B cell (primary cell): Measurements from ENCODE around the gene BSG. TPM values are rescaled to one million over a fixed set of nuclear protein-coding genes. Genes with fewer than 3 reads are reported as not detected.

Experiments
- ATAC-seq: fragments of 200-7000 bp; cut with Tn5 transposase; one replicate; pipeline ENCODE4 v1.10.0; 2021; ENCODE audit warnings: low read depth, mild to moderate bottlenecking, moderate number of reproducible peaks, moderate library complexity
- CTCF ChIA-PET: fragments of 350-600 bp; sonication (Branson Sonifier 250); formaldehyde crosslinking; loops from one replicate; lab custom pipeline; 2021; ENCODE audit warnings: antibody characterized with exemption, inconsistent platforms; lab: Charles Lee
- POLR2A ChIA-PET: fragments of 350-600 bp; sonication (Branson Sonifier 250); formaldehyde crosslinking; loops from one replicate; lab custom pipeline; 2021; ENCODE audit warnings: antibody characterized with exemption; lab: Charles Lee
- DNase-seq: peaks from one replicate; pipeline ENCODE4 v3.0.0; 2013
- H2AFZ ChIP-seq: 2 replicates; pipeline ENCODE4 v1.6.1; 2012; ENCODE audit warnings: mild to moderate bottlenecking, low read depth, low read length; ENCODE audit not compliant: insufficient read depth, poor library complexity, severe bottlenecking
- H3K27ac ChIP-seq, 2 donors: 1 replicate in 1 of 2; 2 replicates in 1 of 2; pipeline ENCODE4 v1.5.1; 2012 to 2013; ENCODE audit warnings: low read length in 2 of 2, mild to moderate bottlenecking in 2 of 2, moderate library complexity in 1 of 2
- H3K27me3 ChIP-seq, 4 experiments: fragments of 200-600 bp in 1 of 4; sonication (generic) in 1 of 4; replicated peaks in 1 of 4; 1 replicate in 2 of 4; 2 replicates in 2 of 4; pipeline versions ENCODE4 v1.6.1 to v1.7.0; 2013 to 2016; ENCODE audit warnings: low read length in 3 of 4, mild to moderate bottlenecking in 2 of 4, mixed read lengths in 1 of 4, moderate library complexity in 1 of 4; ENCODE audit not compliant: insufficient read depth in 4 of 4, control insufficient read depth in 3 of 4; ENCODE audit errors: control extremely low read depth in 1 of 4
- H3K36me3 ChIP-seq, 2 experiments: replicated peaks in 1 of 2; 1 replicate in 1 of 2; 2 replicates in 1 of 2; pipeline versions ENCODE4 v1.6.1 to v1.7.1; 2013; ENCODE audit warnings: low read length in 1 of 2; ENCODE audit not compliant: insufficient read depth in 2 of 2, control insufficient read depth in 1 of 2; ENCODE audit errors: control extremely low read depth in 1 of 2, extremely low read depth in 1 of 2
- H3K4me1 ChIP-seq, 2 donors: fragments of 200-600 bp in 1 of 2; sonication (generic) in 1 of 2; 1 replicate in 1 of 2; 2 replicates in 1 of 2; pipeline versions ENCODE4 v1.5.1 to v1.6.1; 2013 to 2017; ENCODE audit warnings: low read length in 2 of 2; ENCODE audit not compliant: control insufficient read depth in 2 of 2, insufficient read depth in 2 of 2
- H3K4me2 ChIP-seq: replicated peaks from 2 replicates; pipeline ENCODE3; 2012; ENCODE audit warnings: mild to moderate bottlenecking, low read depth, low read length; ENCODE audit not compliant: poor library complexity, severe bottlenecking
- H3K4me3 ChIP-seq, 5 experiments: fragments of 200-600 bp in 1 of 5; sonication (generic) in 1 of 5; 1 replicate in 3 of 5; 2 replicates in 2 of 5; pipeline versions ENCODE4 v1.5.1 to v1.7.0; 2011 to 2016; ENCODE audit warnings: low read length in 4 of 5, mild to moderate bottlenecking in 4 of 5, low read depth in 2 of 5, control low read depth in 1 of 5, moderate library complexity in 1 of 5; ENCODE audit not compliant: insufficient read depth in 1 of 5; ENCODE audit errors: control extremely low read depth in 1 of 5, extremely low read depth in 1 of 5
- H3K79me2 ChIP-seq: fragments of 200-600 bp; sonication (generic); one replicate; pipeline ENCODE4 v1.6.0; 2016; ENCODE audit warnings: low read length; ENCODE audit not compliant: control insufficient read depth, insufficient read depth
- H3K9ac ChIP-seq: fragments of 200-600 bp; sonication (generic); 2 replicates; pipeline ENCODE4 v1.6.1; 2017; ENCODE audit warnings: mild to moderate bottlenecking, low read length, moderate library complexity
- H3K9me3 ChIP-seq, 3 donors: one replicate each; pipeline versions ENCODE4 v1.6.1 to v1.7.1; 2013; ENCODE audit warnings: low read length in 2 of 3; ENCODE audit not compliant: control insufficient read depth in 2 of 3, insufficient read depth in 1 of 3; ENCODE audit errors: control extremely low read depth in 1 of 3
- H4K20me1 ChIP-seq: 2 replicates; pipeline ENCODE4 v1.6.0; 2012; ENCODE audit warnings: mild to moderate bottlenecking, low read length; ENCODE audit not compliant: insufficient read depth, control insufficient read depth, poor library complexity, severe bottlenecking
- H3K27ac Mint-ChIP-seq: one replicate; pipeline ENCODE4 v1.8.0; 2021; ENCODE audit warnings: mixed read lengths
- H3K27me3 Mint-ChIP-seq: one replicate; pipeline ENCODE4 v1.8.0; 2021; ENCODE audit warnings: mixed read lengths
- H3K4me1 Mint-ChIP-seq: one replicate; pipeline ENCODE4 v1.8.0; 2021; ENCODE audit warnings: mixed read lengths
- H3K4me3 Mint-ChIP-seq: one replicate; pipeline ENCODE4 v1.8.0; 2021; ENCODE audit warnings: mixed read lengths
- H3K9me3 Mint-ChIP-seq: one replicate; pipeline ENCODE4 v1.8.0; 2022; ENCODE audit warnings: mixed read lengths; ENCODE audit not compliant: insufficient read depth
- CTCF ChIP-seq: fragments of 200-600 bp; IDR thresholded peaks from one replicate; pipeline ENCODE4 v1.8.0; 2022; ENCODE audit warnings: antibody characterized with exemption, mild to moderate bottlenecking
- EZH2 ChIP-seq: IDR thresholded peaks from 2 replicates; pipeline ENCODE4 v1.6.1; 2012; ENCODE audit warnings: borderline replicate concordance, low read depth, mild to moderate bottlenecking, moderate library complexity, low read length; ENCODE audit not compliant: insufficient read depth, poor library complexity, severe bottlenecking
- WGBS: methylation state at CpG from one replicate; pipeline ENCODE4 v1.1.5; 2013; ENCODE audit warnings: missing lambda C conversion rate; ENCODE audit not compliant: insufficient coverage; 5-methylcytosine and 5-hydroxymethylcytosine counted together
- intact Hi-C: fragments of 100-400 bp; cut with micrococcal nuclease; formaldehyde crosslinking; loops from one replicate; pipeline ENCODE4 v1.10.0; 2022
- polyA minus RNA-seq: library from RNA; depleted of rRNA, polyadenylated mRNA; stranded (reverse); fragments of >200 nt; gene quantifications from 2 replicates; pipeline ENCODE4 v1.2.3, GENCODE V29; 2012
- polyA plus RNA-seq: library from polyadenylated mRNA; depleted of rRNA; stranded (reverse); fragments of >200 nt; gene quantifications from 2 replicates; pipeline ENCODE4 v1.2.3, GENCODE V29; 2012
- total RNA-seq, 2 donors: library from RNA; stranded (reverse); fragments of 120-200 nt in 1 of 2; gene quantifications; 1 replicate in 1 of 2; 2 replicates in 1 of 2; pipeline versions ENCODE4 v1.2.3 to v1.2.4, GENCODE V29; 2013 to 2022

The BSG gene
- total RNA-seq (131 and 144 TPM in 2 replicates), polyA plus RNA-seq (79.6 and 82.1 TPM in 2 replicates), polyA minus RNA-seq (107 and 178 TPM in 2 replicates)
- total RNA-seq (2013), result 81.1 TPM

DNA sequence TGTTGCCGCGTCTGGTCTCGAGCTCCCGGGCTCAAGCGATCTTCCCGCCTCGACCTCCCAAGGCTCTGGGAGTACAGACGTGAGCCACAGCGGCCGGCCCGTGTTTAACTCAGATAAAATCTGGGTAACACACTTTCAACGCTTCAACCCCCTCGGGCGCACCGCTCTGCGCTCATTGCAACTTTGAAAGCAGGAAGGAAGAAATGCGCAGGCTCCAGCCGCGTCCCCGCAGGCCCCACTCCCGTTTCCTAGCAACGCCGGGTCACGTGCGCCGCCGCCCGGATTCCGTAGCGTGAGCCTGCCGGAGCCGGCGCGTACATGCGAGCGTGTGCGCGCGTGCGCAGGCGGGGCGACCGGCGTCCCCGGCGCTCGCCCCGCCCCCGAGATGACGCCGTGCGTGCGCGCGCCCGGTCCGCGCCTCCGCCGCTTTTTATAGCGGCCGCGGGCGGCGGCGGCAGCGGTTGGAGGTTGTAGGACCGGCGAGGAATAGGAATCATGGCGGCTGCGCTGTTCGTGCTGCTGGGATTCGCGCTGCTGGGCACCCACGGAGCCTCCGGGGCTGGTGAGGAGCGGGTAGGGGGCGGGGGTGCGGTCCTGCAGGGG lies at the start of gene BSG:
Gene BSG (plus strand): TSS at position 457 of the 603 bp plus-strand sequence. CDS start 39 bp downstream, at position 496.
- Histone ChIP-seq H3K9me3 (no peaks in the 10 kb centered on the region), H3K36me3 (no peaks in the 10 kb centered on the region), H3K4me3 (peak within 1 kb of the TSS; percentile 69 to 89 (median 81)), H2AFZ (peak within 1 kb of the TSS; percentile 85), H3K9ac (peak within 1 kb of the TSS; percentile 87), H3K4me2 (peak within 1 kb of the TSS; percentile 96), H3K4me1 (peaks cover 19 to 33% of the 10 kb centered on the region in 2 donors), H3K79me2 (peaks cover 48% of the 10 kb centered on the region), H3K27me3 (no peaks in the 10 kb centered on the region), H3K27ac (peak within 1 kb of the TSS; percentile 85 to 89), H4K20me1 (peaks cover 42% of the 10 kb centered on the region)
- DNase-seq (peak; percentile 99), ATAC-seq (peak; percentile 78)
- peaks cover 35% of the 10 kb centered on the region for H3K4me1 Mint-ChIP-seq
- peak within 1 kb of the TSS; percentile 99 for H3K27ac Mint-ChIP-seq
- no peaks in the 10 kb centered on the region for H3K9me3 Mint-ChIP-seq
- CTCF ChIA-PET, result interaction anchor here (0.8 kb wide), 1 partner anchor 61 kb away, joined by 4 read pairs; no protein-coding TSS in a partner anchor
- H3K4me3 Mint-ChIP-seq, result peak within 1 kb of the TSS; percentile 99
- no peaks in the 10 kb centered on the region for H3K27me3 Mint-ChIP-seq
- intact Hi-C loops, result loop anchor here (1.0 to 5.0 kb wide), 6 partner anchors 17 to 835 kb away; partner anchors contain the start of genes CDC34, DAZAP1, HCN2 and POLRMT
- WGBS, result under 1% methylated on average over 78 of the region's 79 CpGs
- TF ChIP-seq CTCF (no peak), EZH2 (no peak)
- POLR2A ChIA-PET, result interaction anchor here (0.8 to 1.8 kb wide), 3 partner anchors 41 to 109 kb away, joined by 3 to 4 read pairs (median 3); partner anchors contain the start of genes CDC34 and TPGS1

DNA sequence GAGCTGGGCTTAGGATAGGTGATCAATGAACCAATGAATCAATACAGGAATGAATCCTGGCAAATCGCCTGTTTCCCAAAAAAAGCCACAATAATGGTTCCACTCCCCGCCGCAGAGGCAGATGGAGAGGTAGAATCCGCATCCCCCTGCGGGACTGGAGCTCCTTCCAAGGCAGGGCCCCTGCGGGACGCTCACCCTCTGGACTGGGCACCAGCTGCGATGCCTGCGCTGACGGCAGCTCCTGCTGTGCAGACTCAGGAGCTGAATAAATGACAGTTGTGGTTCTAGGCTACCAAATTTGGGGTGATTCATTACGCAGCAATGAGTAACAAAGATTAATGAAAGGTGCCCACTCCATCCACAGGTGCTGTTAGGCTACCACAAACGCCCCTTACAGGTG lies 49.7 kb upstream of the BSG start:
- H3K9me3 Mint-ChIP-seq, result no peaks in the 10 kb centered on the region
- WGBS, result 97% methylated on average over 11 of the region's 12 CpGs
- Histone ChIP-seq H3K4me1 (no peaks in the 10 kb centered on the region), H3K9ac (no peak overlapping the region), H3K27me3 (peaks cover 0 to 4% (median 0%) of the 10 kb centered on the region in 4 experiments), H3K36me3 (no peaks in the 10 kb centered on the region), H3K4me2 (no peak overlapping the region), H3K79me2 (no peaks in the 10 kb centered on the region), H2AFZ (no peak overlapping the region), H3K9me3 (peaks cover 0 to 8% (median 0%) of the 10 kb centered on the region in 3 donors), H3K4me3 (no peak overlapping the region), H4K20me1 (no peaks in the 10 kb centered on the region), H3K27ac (no peak overlapping the region)
- no peak overlapping the region for H3K4me3 Mint-ChIP-seq
- TF ChIP-seq CTCF (no peak), EZH2 (no peak)
- intact Hi-C loops, result no loop called here
- H3K27me3 Mint-ChIP-seq, result peaks cover 6% of the 10 kb centered on the region
- H3K4me1 Mint-ChIP-seq, result no peaks in the 10 kb centered on the region
- ChIA-PET CTCF (interaction anchor here (0.7 kb wide), 1 partner anchor 12 kb away, joined by 3 read pairs; no protein-coding TSS in a partner anchor), POLR2A (no interaction called here)
- no peak overlapping the region for H3K27ac Mint-ChIP-seq
- no peak for ATAC-seq
- DNase-seq, result no peak
